Neural cell (in vitro differentiated cells): ENCODE measurements around the gene ATAD2B. TPM values are rescaled to one million over a fixed set of nuclear protein-coding genes. Genes with fewer than 3 reads are reported as not detected.
"Not testable (repeated sequence)": the region's sequence is repeated elsewhere in the genome, so short reads cannot be mapped to it uniquely, and the experiment has no call there.

ENCODE experiments used
- H2AFZ ChIP-seq: fragments of 200-600, 300-800 bp; sonication (generic), shearing (Covaris generic); 2 replicates; pipeline ENCODE4 v1.6.0; 2014; ENCODE audit warnings: low read depth, mild to moderate bottlenecking, antibody characterized with exemption, low read length, moderate library complexity
- H3F3A ChIP-seq: fragments of 200-600 bp; shearing (Covaris generic); 2 replicates; pipeline ENCODE4 v1.6.1; 2016; ENCODE audit warnings: mild to moderate bottlenecking, moderate library complexity, mixed read lengths, antibody characterized with exemption, low read length; ENCODE audit not compliant: insufficient read depth, poor library complexity, severe bottlenecking
- H3K27ac ChIP-seq: fragments of 200-600, 300-800 bp; sonication (generic), shearing (Covaris generic); 2 replicates; pipeline ENCODE4 v1.5.1; 2014; ENCODE audit warnings: mild to moderate bottlenecking, low read length, moderate library complexity
- H3K27me3 ChIP-seq: fragments of 300-800, 200-600 bp; sonication (generic), shearing (Covaris generic); 2 replicates; pipeline ENCODE4 v1.6.0; 2014; ENCODE audit warnings: mild to moderate bottlenecking, low read depth, low read length, moderate library complexity; ENCODE audit not compliant: insufficient read depth
- H3K36me3 ChIP-seq: fragments of 300-800, 200-600 bp; sonication (generic), shearing (Covaris generic); 2 replicates; pipeline ENCODE4 v1.5.1; 2014; ENCODE audit warnings: mild to moderate bottlenecking, antibody characterized with exemption, low read length, moderate library complexity; ENCODE audit not compliant: insufficient read depth
- H3K4me2 ChIP-seq: fragments of 300-800, 200-600 bp; sonication (generic), shearing (Covaris generic); 2 replicates; pipeline ENCODE4 v1.6.0; 2014; ENCODE audit warnings: mild to moderate bottlenecking, low read length
- H3K4me3 ChIP-seq: fragments of 300-800, 200-600 bp; sonication (generic), shearing (Covaris generic); 2 replicates; pipeline ENCODE4 v1.5.1; 2014; ENCODE audit warnings: mild to moderate bottlenecking, low read length, moderate library complexity
- H3K79me2 ChIP-seq: fragments of 200-600 bp; shearing (Covaris generic); replicated peaks from 2 replicates; pipeline ENCODE4 v1.6.0; 2014; ENCODE audit warnings: mild to moderate bottlenecking, low read length, moderate library complexity; ENCODE audit not compliant: insufficient read depth
- H3K9ac ChIP-seq: fragments of 300-800, 200-600 bp; sonication (generic), shearing (Covaris generic); 2 replicates; pipeline ENCODE4 v1.6.1; 2016; ENCODE audit warnings: mild to moderate bottlenecking, low read length, mixed read lengths
- H3K9me2 ChIP-seq: fragments of 200-600 bp; shearing (Covaris generic); 2 replicates; pipeline ENCODE4 v1.6.1; 2016; ENCODE audit warnings: mild to moderate bottlenecking, low read length, mixed read lengths; ENCODE audit not compliant: insufficient read depth
- H3K9me3 ChIP-seq: fragments of 200-600, 300-800 bp; sonication (generic), shearing (Covaris generic); 2 replicates; pipeline ENCODE4 v1.6.1; 2016; ENCODE audit warnings: mild to moderate bottlenecking, mixed run types, low read length, moderate library complexity, mixed read lengths
- H4K20me1 ChIP-seq: fragments of 200-600 bp; shearing (Covaris generic); 2 replicates; pipeline ENCODE4 v1.6.1; 2016; ENCODE audit warnings: mild to moderate bottlenecking, mixed run types; ENCODE audit not compliant: insufficient read depth
- CTCF ChIP-seq: fragments of 450-650 bp; IDR thresholded peaks from 2 replicates; pipeline ENCODE4 v1.5.1; 2014; ENCODE audit warnings: antibody characterized with exemption, mild to moderate bottlenecking, moderate library complexity; ENCODE audit not compliant: poor library complexity, severe bottlenecking
- EP300 ChIP-seq: fragments of 450-650 bp; conservative IDR thresholded peaks from 2 replicates; pipeline ENCODE4 v1.6.1; 2014; ENCODE audit warnings: antibody characterized with exemption, mild to moderate bottlenecking, moderate library complexity; ENCODE audit not compliant: poor library complexity, severe bottlenecking
- EZH2 ChIP-seq: fragments of 200-600, 300-800 bp; shearing (Covaris generic), sonication (generic); IDR thresholded peaks from 2 replicates; pipeline ENCODE4 v1.6.1; 2014; ENCODE audit warnings: antibody characterized with exemption, low read length, borderline replicate concordance, mild to moderate bottlenecking; ENCODE audit not compliant: insufficient read depth, poor library complexity, severe bottlenecking
- MXI1 ChIP-seq: fragments of 450-650 bp; conservative IDR thresholded peaks from 2 replicates; pipeline ENCODE4 v1.6.1; 2014; ENCODE audit warnings: antibody characterized with exemption, mild to moderate bottlenecking; ENCODE audit not compliant: poor library complexity, severe bottlenecking
- POLR2AphosphoS5 ChIP-seq: IDR thresholded peaks from 2 replicates; pipeline ENCODE4 v1.6.1; 2012
- RAD21 ChIP-seq: fragments of 450-650 bp; conservative IDR thresholded peaks from 2 replicates; pipeline ENCODE4 v1.6.1; 2014; ENCODE audit warnings: antibody characterized with exemption, mild to moderate bottlenecking, moderate library complexity
- SMC3 ChIP-seq: fragments of 450-650 bp; conservative IDR thresholded peaks from 2 replicates; pipeline ENCODE4 v1.6.1; 2014; ENCODE audit warnings: antibody characterized with exemption, mild to moderate bottlenecking, moderate library complexity; ENCODE audit not compliant: poor library complexity
- TAF1 ChIP-seq: IDR thresholded peaks from 2 replicates; pipeline ENCODE4 v1.6.1; 2012; ENCODE audit warnings: low read depth
- polyA plus RNA-seq: library from polyadenylated mRNA; depleted of rRNA; stranded (reverse); fragments of >200 nt; gene quantifications from 2 replicates; pipeline ENCODE4 v1.2.3, GENCODE V29; 2014
- TF ChIP-seq, protein P1 (sequence below): IDR thresholded peaks from 2 replicates; pipeline ENCODE4 v1.6.1; 2012; ENCODE audit warnings: borderline replicate concordance

Gene ATAD2B
- polyA plus RNA-seq, 1 donor from 2014 or later: 37.6 TPM

GRCh38 chr2:23745726-23746105 is 181.2 kb downstream of the ATAD2B start:
- Histone ChIP-seq H3K9me3 (no peaks in the 10 kb centered on the region), H3F3A (no peaks in the 10 kb centered on the region), H3K9me2 (no peaks in the 10 kb centered on the region), H2AFZ (no peak overlapping the region), H3K27me3 (no peaks in the 10 kb centered on the region), H3K79me2 (no peaks in the 10 kb centered on the region), H4K20me1 (no peaks in the 10 kb centered on the region), H3K4me2 (no peak overlapping the region), H3K27ac (no peak overlapping the region), H3K4me3 (no peak overlapping the region), H3K36me3 (peaks cover 5% of the 10 kb centered on the region), H3K9ac (no peak overlapping the region)
- TF ChIP-seq, protein P1, sequence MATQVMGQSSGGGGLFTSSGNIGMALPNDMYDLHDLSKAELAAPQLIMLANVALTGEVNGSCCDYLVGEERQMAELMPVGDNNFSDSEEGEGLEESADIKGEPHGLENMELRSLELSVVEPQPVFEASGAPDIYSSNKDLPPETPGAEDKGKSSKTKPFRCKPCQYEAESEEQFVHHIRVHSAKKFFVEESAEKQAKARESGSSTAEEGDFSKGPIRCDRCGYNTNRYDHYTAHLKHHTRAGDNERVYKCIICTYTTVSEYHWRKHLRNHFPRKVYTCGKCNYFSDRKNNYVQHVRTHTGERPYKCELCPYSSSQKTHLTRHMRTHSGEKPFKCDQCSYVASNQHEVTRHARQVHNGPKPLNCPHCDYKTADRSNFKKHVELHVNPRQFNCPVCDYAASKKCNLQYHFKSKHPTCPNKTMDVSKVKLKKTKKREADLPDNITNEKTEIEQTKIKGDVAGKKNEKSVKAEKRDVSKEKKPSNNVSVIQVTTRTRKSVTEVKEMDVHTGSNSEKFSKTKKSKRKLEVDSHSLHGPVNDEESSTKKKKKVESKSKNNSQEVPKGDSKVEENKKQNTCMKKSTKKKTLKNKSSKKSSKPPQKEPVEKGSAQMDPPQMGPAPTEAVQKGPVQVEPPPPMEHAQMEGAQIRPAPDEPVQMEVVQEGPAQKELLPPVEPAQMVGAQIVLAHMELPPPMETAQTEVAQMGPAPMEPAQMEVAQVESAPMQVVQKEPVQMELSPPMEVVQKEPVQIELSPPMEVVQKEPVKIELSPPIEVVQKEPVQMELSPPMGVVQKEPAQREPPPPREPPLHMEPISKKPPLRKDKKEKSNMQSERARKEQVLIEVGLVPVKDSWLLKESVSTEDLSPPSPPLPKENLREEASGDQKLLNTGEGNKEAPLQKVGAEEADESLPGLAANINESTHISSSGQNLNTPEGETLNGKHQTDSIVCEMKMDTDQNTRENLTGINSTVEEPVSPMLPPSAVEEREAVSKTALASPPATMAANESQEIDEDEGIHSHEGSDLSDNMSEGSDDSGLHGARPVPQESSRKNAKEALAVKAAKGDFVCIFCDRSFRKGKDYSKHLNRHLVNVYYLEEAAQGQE: no peak
- no peak for TF ChIP-seq EZH2
- TF ChIP-seq CTCF: no peak
- TF ChIP-seq RAD21: no peak
- no peak for TF ChIP-seq SMC3
- TF ChIP-seq MXI1: no peak
- no peak for TF ChIP-seq EP300
- no peak for TF ChIP-seq TAF1
- no peak for TF ChIP-seq POLR2AphosphoS5

- Histone ChIP-seq H2AFZ (no peak overlapping the region), H3K36me3 (peaks cover 5% of the 10 kb centered on the region), H3K9me3 (no peaks in the 10 kb centered on the region), H3K9ac (no peak overlapping the region), H3F3A (no peaks in the 10 kb centered on the region), H3K27ac (no peak overlapping the region), H3K4me3 (no peak overlapping the region), H3K9me2 (no peaks in the 10 kb centered on the region), H4K20me1 (no peaks in the 10 kb centered on the region), H3K27me3 (no peaks in the 10 kb centered on the region), H3K79me2 (no peaks in the 10 kb centered on the region), H3K4me2 (no peak overlapping the region)
- TF ChIP-seq TAF1: no peak
- TF ChIP-seq, protein P1: no peak
- no peak for TF ChIP-seq CTCF
- no peak for TF ChIP-seq RAD21
- TF ChIP-seq EZH2: no peak
- TF ChIP-seq MXI1: no peak
- TF ChIP-seq EP300: no peak
Measured at GRCh38 chr2:23745068-23745725, 181.7 kb downstream of the ATAD2B start.

DNA sequence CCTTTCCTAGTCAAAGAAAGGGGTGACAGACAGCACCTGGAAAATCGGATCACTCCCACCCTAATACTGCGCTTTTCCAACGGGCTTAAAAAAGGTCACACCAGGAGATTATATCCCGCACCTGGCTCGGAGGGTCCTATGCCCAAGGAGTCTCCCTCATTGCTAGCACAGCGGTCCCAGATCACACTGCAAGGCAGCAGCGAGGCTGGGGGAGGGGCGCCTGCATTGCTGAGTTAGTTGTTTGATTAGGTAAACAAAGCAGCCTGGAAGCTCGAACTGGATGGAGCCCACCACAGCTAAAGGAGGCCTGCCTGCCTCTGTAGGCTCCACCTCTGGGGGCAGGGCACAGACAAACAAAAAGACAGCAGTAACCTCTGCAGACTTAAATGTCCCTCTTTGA is 190.1 kb downstream of the ATAD2B start:
- not testable (repeated sequence) for H3K9ac ChIP-seq, H2AFZ ChIP-seq, H3K9me3 ChIP-seq, H3K36me3 ChIP-seq, H3K4me2 ChIP-seq, H3K27ac ChIP-seq, H3K4me3 ChIP-seq, H3K9me2 ChIP-seq, H4K20me1 ChIP-seq, H3K27me3 ChIP-seq, H3K79me2 ChIP-seq, H3F3A ChIP-seq
